HEK293 (cell line): Measurements from ENCODE around the gene PDE4A.

Source experiments
- YY1 ChIP-seq: fragments of 450-650 bp; formaldehyde crosslinking; IDR thresholded peaks from 2 replicates; pipeline ENCODE4 v1.5.1; 2018; ENCODE audit warnings: missing biosample characterization, missing genetic modification characterization
- ZNF335 ChIP-seq: fragments of 450-650 bp; formaldehyde crosslinking; conservative IDR thresholded peaks from 2 replicates; pipeline ENCODE4 v1.5.1; 2016; ENCODE audit warnings: missing biosample characterization, missing genetic modification characterization
- ZNF660 ChIP-seq: fragments of 450-650 bp; IDR thresholded peaks from 2 replicates; pipeline ENCODE4 v1.5.1; 2018; ENCODE audit warnings: missing biosample characterization, mild to moderate bottlenecking, missing genetic modification characterization
- ZNF792 ChIP-seq: fragments of 450-650 bp; formaldehyde crosslinking; IDR thresholded peaks from 2 replicates; pipeline ENCODE4 v1.5.1; 2016; ENCODE audit warnings: missing biosample characterization, missing genetic modification characterization

DNA sequence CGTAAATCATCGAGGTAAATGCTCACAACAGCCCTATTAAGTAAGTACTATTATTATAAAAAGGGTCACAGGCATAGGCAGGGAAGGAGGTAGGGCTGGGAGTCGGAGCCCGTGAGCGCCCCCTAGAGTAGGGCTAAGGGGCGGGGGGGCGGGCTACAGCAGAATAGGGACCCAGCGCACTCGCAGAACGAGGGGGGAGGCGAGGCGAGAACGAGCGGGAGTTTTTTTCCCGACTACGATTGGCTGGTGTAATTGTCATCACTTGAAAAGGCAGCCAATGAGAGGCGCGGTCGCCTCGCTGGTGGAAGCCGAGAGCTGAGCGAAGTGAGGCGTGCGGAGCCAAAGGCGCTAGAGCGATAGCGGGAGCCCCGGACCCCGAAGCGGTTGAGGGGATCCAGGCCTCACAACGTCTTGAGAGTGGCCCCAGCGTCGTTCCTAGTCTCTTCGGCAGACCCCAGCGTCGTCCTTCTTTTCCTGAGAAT lies 58.6 kb downstream of the PDE4A start:
- TF ChIP-seq ZNF792 (tag by site-specific recombination), result no peak
- TF ChIP-seq YY1 (tag by site-specific recombination), result no peak
- TF ChIP-seq ZNF335, result no peak
- TF ChIP-seq ZNF660, result no peak
